Measurements from ENCODE around the gene TCF7L1.

Gene TCF7L1

DNA sequence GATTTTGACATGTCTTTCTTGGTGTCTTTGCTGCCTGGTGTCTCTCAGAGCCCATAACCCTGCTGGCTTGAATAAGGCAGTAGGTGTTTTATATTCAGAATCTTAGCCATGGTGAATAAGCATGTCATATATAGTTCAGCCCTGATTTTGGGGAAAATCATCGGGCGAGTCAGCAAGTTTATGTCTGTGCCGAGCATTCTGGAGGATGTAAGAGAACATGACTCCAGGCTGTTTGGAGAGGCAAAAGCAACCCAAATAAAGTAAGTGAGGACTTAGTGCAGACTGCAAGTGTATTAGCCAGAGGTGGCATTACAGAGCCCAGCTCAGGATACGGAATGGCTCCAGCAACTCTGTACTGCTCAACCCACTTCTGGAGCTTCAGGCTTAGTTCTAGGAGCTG is 50.3 kb downstream of the TCF7L1 start:
- no peak for ATAC-seq (replicated peaks; ENCODE audit: extremely low read depth, poor library complexity, severe bottlenecking)
- peaks cover 20% of the 10 kb centered on the region for H3K27me3 Mint-ChIP-seq
- H3K9me3 Mint-ChIP-seq, result no peaks in the 10 kb centered on the region
- H3K4me1 Mint-ChIP-seq, result peaks cover 5% of the 10 kb centered on the region
- H3K27ac Mint-ChIP-seq (ENCODE audit: low read depth), result no peak overlapping the region
- H3K4me3 Mint-ChIP-seq, result no peak overlapping the region
- H3K36me3 Mint-ChIP-seq (ENCODE audit: insufficient read depth), result peaks cover 2% of the 10 kb centered on the region
- DNase-seq (ENCODE audit: low spot score in 2 of 2), result no peak

DNA sequence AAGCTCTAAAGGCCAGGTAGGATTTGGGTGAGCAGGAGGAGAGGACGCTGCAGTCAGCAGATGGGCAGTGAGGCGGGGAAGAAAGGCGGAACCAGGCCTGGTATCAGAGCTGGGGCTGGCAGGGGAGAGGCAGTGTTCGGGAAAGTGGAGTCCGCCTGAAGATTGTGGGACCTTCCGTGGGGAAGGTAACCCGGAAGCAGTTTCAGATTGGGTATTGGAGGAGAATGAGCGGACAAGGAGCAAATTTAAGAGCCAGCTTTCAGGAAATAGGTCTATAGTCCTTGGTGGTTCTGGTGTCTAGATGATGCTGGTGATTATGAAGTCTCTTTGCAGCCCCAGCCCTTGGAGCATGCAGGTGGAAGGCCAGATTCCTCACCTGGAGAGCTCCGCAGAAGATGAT is 51.0 kb downstream of the TCF7L1 start:
- DNase-seq (ENCODE audit: low spot score in 2 of 2) (no peak), ATAC-seq (replicated peaks; ENCODE audit: extremely low read depth, poor library complexity, severe bottlenecking) (no peak)
- Mint-ChIP-seq H3K27ac (ENCODE audit: low read depth) (no peak overlapping the region), H3K4me1 (peaks cover 5% of the 10 kb centered on the region), H3K36me3 (ENCODE audit: insufficient read depth) (peaks cover 2% of the 10 kb centered on the region), H3K27me3 (peaks cover 24% of the 10 kb centered on the region), H3K9me3 (no peaks in the 10 kb centered on the region), H3K4me3 (no peak overlapping the region)

DNA sequence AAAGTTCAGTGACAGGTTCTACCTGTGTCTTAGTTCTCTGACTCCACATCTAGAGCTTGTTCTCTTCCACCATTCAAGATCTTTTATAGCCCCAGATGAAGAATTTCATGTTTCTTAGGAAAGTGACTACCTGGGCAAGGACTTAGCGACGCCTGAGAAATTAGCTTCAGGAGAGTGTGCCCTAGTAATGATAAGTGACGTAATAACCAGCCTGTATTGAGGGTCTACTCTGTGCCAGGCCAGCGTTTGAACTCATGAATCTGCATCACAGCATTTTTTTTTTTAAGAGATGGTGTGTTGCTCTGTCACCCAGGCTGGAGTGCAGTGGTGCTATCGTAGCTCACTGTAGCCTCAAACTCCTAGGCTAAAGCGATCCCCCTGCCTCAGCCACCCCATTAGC is 51.8 kb downstream of the TCF7L1 start:
- H3K4me3 Mint-ChIP-seq, result no peak overlapping the region
- no peak for ATAC-seq (replicated peaks; ENCODE audit: extremely low read depth, poor library complexity, severe bottlenecking)
- DNase-seq (ENCODE audit: low spot score in 2 of 2), result no peak
- H3K27ac Mint-ChIP-seq (ENCODE audit: low read depth), result no peak overlapping the region
- peaks cover 2% of the 10 kb centered on the region for H3K36me3 Mint-ChIP-seq (ENCODE audit: insufficient read depth)
- no peaks in the 10 kb centered on the region for H3K9me3 Mint-ChIP-seq
- H3K27me3 Mint-ChIP-seq, result peaks cover 32% of the 10 kb centered on the region
- H3K4me1 Mint-ChIP-seq, result peaks cover 5% of the 10 kb centered on the region

DNA sequence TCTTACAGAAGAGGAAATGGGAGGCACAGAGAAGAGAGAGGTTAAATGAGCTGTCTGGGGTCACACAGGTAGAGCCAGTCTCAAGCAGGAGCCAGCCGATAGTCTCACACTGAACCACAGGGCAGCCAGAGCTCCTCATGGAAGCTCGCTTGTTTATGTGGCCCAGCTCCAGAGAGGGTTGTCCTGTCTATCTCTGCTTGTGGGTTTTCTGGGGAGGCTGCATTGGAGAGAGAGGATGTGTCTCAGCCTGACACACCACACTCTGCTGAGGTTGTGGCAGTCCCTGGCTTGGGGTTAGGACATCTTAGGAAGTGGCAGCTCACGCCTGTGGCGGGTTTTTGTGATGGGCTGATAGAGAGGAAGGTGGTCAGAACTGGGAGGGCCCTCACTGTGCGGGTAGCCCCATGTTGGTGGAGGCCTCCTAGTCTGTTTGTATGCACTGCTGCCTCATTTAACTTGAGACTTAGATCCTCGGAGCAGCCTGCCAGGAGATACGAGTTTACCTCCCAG is 52.3 kb downstream of the TCF7L1 start:
- Mint-ChIP-seq H3K36me3 (ENCODE audit: insufficient read depth) (peaks cover 2% of the 10 kb centered on the region), H3K27me3 (peaks cover 36% of the 10 kb centered on the region), H3K4me1 (peaks cover 5% of the 10 kb centered on the region), H3K27ac (ENCODE audit: low read depth) (no peak overlapping the region), H3K9me3 (no peaks in the 10 kb centered on the region), H3K4me3 (no peak overlapping the region)
- DNase-seq (ENCODE audit: low spot score in 2 of 2) (no peak), ATAC-seq (replicated peaks; ENCODE audit: extremely low read depth, poor library complexity, severe bottlenecking) (no peak)

DNA sequence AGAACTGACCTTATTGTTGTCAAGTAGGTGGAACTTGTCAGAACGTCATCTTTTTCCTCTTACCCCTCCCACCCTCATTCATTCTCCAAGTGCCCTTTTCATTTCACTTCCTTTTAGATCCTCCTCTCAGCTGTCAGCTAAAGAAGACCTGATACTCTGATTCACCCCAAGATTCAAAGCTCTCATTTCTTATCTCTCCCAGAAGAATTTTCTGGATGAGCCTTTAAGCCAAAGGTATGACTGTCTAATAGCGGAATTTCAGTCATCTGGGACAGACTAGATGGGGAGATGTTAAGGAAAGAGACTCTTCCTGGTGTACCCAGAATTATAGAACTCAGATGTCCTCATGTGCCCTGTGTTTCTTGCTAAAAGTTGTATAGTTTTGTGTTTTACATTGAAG is 53.9 kb downstream of the TCF7L1 start:
- peaks cover 5% of the 10 kb centered on the region for H3K4me1 Mint-ChIP-seq
- ATAC-seq (replicated peaks; ENCODE audit: extremely low read depth, poor library complexity, severe bottlenecking), result no peak
- peaks cover 43% of the 10 kb centered on the region for H3K27me3 Mint-ChIP-seq

DNA sequence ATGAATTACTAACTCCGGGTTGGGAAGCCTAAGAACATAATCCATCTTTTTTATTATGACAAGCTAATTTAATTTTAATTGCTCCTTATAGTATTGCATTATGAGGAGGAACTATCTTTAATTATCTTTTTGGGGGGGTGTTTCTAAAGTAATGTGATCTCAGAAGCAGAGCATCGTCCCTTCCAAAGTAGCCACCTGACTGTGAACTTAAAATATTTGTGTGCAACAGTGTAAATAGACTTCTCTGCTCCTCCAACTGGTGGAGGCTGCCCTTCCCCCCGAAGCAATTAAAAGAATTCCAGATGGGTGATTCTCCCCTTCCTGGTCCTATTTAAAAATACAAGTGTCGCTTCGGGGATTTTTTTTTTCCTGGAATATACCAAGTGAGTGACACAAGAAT is 55.7 kb downstream of the TCF7L1 start:
- ATAC-seq (replicated peaks; ENCODE audit: extremely low read depth, poor library complexity, severe bottlenecking), result no peak
- H3K27ac Mint-ChIP-seq (ENCODE audit: low read depth), result no peak overlapping the region
- H3K4me3 Mint-ChIP-seq, result no peak overlapping the region

More for the DNA sequence above, 53.9 kb downstream of the TCF7L1 start:
- Mint-ChIP-seq H3K36me3 (ENCODE audit: insufficient read depth) (peaks cover 2% of the 10 kb centered on the region), H3K4me3 (no peak overlapping the region), H3K9me3 (no peaks in the 10 kb centered on the region), H3K27ac (ENCODE audit: low read depth) (no peak overlapping the region)
- DNase-seq (ENCODE audit: low spot score in 2 of 2), result no peak

DNA sequence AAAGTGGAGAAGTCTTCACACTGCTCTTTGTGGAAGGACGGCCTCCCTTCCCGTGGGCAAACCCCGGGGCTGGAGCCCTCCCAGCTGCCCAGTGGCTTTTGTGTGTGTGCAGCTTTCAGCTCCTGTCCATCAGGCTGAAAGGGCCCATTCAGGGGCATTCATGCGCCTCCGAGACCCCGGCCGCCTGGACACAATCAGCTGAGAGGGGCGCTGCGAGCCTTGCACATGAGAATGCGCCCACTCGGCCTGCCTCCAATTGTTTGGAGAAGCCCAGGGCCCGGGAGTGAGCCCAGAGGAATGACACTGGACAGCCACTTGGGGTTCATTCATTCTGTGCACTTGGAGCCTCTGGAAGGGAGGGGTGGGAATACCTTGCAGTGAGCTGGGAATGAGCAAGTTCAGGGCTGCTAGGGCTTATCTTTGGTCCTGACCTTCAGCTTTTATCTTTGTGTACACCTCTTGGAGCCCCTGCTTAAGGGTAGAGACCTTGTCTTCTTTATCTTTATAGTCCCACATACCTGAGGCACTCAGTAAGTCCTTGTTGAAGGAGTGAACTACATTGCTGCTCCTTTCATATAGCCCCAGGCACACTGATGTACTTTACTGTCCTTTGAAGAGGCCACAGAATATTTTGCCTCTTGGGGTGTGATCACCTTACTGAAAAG is 56.5 kb downstream of the TCF7L1 start:
- H3K9me3 Mint-ChIP-seq, result no peaks in the 10 kb centered on the region
- H3K36me3 Mint-ChIP-seq (ENCODE audit: insufficient read depth), result peaks cover 2% of the 10 kb centered on the region
- no peak for ATAC-seq (replicated peaks; ENCODE audit: extremely low read depth, poor library complexity, severe bottlenecking)
- no peak for DNase-seq (ENCODE audit: low spot score in 2 of 2)
- H3K4me1 Mint-ChIP-seq, result peaks cover 5% of the 10 kb centered on the region
- H3K27me3 Mint-ChIP-seq, result peaks cover 65% of the 10 kb centered on the region
- no peak overlapping the region for H3K27ac Mint-ChIP-seq (ENCODE audit: low read depth)
- H3K4me3 Mint-ChIP-seq, result no peak overlapping the region

More for the DNA sequence above, 55.7 kb downstream of the TCF7L1 start:
- DNase-seq (ENCODE audit: low spot score in 2 of 2), result no peak
- Mint-ChIP-seq H3K4me1 (peaks cover 5% of the 10 kb centered on the region), H3K36me3 (ENCODE audit: insufficient read depth) (peaks cover 2% of the 10 kb centered on the region), H3K27me3 (peaks cover 59% of the 10 kb centered on the region), H3K9me3 (no peaks in the 10 kb centered on the region)

DNA sequence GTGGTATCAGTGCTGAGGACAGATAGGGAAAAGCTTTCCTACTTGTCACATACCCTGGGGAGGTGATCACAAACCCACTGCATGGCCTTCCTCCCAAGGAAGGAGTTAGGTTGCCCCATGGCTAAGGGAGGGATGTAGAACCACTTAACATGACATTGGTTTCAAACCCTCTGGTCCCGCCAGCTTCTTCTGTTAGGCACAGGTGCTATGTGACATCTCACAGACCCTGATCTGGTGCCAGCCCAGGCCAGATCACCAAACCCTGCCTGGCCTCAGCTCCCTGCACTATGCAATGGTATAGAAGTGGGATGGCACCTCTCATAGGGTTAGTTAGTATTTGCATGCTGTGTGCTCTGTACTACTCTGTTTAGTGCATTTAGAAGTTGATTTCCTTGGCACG is 58.0 kb downstream of the TCF7L1 start:
- H3K36me3 Mint-ChIP-seq (ENCODE audit: insufficient read depth), result peaks cover 2% of the 10 kb centered on the region
- DNase-seq (ENCODE audit: low spot score in 2 of 2), result no peak
- no peak overlapping the region for H3K27ac Mint-ChIP-seq (ENCODE audit: low read depth)
- no peaks in the 10 kb centered on the region for H3K9me3 Mint-ChIP-seq
- no peak for ATAC-seq (replicated peaks; ENCODE audit: extremely low read depth, poor library complexity, severe bottlenecking)
- H3K27me3 Mint-ChIP-seq, result peaks cover 63% of the 10 kb centered on the region
- no peaks in the 10 kb centered on the region for H3K4me1 Mint-ChIP-seq
- no peak overlapping the region for H3K4me3 Mint-ChIP-seq

DNA sequence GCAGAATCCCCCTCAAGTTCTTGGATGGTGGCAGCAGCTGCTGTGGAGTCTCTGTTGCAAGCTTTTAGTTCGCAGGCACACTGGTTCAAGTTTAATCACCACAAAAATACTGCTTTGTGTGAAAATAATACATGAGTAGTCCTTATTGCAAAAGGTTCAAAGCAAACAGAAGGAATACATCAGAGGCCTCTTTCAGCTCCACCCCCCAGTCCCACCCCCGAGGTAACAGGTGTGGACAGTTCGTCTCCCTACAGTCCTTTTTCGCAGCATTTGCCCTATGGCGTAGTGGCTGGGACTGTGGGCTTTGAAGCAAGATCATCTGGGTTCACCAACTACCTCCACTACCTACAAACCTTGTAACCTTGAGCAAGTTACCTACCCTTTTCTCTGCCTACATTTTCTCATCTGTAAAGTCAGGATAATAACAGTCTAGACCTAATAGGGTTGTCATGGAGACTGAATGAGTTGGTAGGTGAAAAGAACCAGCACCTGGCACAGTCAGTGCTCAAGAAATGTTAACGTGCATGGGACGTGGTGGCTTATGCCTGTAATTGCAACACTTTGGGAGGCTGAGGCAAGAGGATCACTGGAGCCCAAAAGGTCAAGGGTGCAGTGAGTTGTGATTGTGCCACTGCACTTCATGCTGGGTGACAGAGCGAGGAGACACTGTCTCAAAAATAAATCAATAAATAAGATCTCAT is 61.7 kb downstream of the TCF7L1 start:
- H3K4me1 Mint-ChIP-seq, result no peaks in the 10 kb centered on the region
- H3K27ac Mint-ChIP-seq (ENCODE audit: low read depth), result no peak overlapping the region
- no peaks in the 10 kb centered on the region for H3K9me3 Mint-ChIP-seq
- no peak for ATAC-seq (replicated peaks; ENCODE audit: extremely low read depth, poor library complexity, severe bottlenecking)
- peaks cover 79% of the 10 kb centered on the region for H3K27me3 Mint-ChIP-seq
- H3K36me3 Mint-ChIP-seq (ENCODE audit: insufficient read depth), result peaks cover 2% of the 10 kb centered on the region
- H3K4me3 Mint-ChIP-seq, result no peak overlapping the region
- no peak for DNase-seq (ENCODE audit: low spot score in 2 of 2)

DNA sequence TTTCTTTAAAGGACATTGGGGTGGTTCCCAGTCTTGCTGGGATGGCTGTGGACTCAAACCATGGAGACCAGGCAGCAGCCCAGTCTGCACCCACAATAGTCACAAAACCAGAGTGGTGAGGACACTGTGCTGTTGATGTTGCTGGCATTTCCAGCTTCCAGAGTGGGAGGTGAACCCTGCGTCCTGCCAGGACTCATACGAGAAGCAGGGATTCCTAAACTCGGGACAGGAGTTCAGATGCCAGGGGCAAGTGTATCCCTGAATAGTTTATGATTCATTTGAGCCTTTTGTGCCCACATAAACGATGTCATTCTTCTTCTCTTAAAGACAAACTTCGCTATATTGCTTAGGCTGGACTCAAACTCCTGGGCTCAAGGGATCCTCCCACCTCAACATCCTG is 62.8 kb downstream of the TCF7L1 start:
- no peak overlapping the region for H3K4me3 Mint-ChIP-seq
- H3K36me3 Mint-ChIP-seq (ENCODE audit: insufficient read depth), result peaks cover 2% of the 10 kb centered on the region
- H3K4me1 Mint-ChIP-seq, result no peaks in the 10 kb centered on the region
- peaks cover 69% of the 10 kb centered on the region for H3K27me3 Mint-ChIP-seq
- H3K27ac Mint-ChIP-seq (ENCODE audit: low read depth), result no peak overlapping the region
- ATAC-seq (replicated peaks; ENCODE audit: extremely low read depth, poor library complexity, severe bottlenecking), result no peak
- DNase-seq (ENCODE audit: low spot score in 2 of 2), result no peak
- no peaks in the 10 kb centered on the region for H3K9me3 Mint-ChIP-seq

DNA sequence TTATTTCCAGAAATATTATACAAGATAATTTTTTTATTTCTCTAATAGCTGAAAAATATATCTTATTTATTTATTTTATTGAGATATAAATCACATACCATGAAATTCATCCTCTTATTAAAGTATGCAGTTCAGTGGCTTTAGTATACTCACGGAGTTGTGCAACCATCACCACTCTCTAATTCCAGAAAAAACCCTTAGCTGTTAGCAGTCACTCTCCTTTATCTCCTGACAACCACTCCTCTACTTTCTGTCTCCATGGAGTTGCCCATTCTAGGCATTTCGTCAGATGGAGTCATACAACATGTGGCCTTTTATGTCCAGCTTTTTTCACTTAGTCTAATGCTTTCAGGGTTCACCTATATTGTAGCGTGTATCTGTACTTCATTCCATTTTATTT is 66.5 kb downstream of the TCF7L1 start:
- ATAC-seq (replicated peaks; ENCODE audit: extremely low read depth, poor library complexity, severe bottlenecking), result no peak
- DNase-seq (ENCODE audit: low spot score in 2 of 2), result no peak
- no peaks in the 10 kb centered on the region for H3K9me3 Mint-ChIP-seq

DNA sequence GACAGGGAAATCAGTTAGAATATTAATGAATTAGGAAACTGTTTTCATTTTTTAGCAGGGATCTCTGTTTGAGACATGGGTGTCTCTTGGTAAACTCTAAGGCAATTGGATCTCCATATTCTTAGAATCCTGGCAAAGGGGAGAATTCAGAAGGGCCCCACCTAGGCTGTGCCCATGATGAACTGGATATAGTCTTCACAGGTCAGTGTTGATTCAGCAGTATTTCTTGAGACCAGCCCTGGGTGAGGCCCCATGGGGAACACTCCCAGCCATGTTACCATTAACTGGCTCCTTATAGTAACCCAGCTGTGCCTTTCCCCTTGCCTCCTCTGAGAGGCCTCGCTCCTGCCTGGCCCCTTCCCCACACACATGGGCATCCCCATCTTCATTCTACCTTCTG is 76.7 kb downstream of the TCF7L1 start:
- H3K27ac Mint-ChIP-seq (ENCODE audit: low read depth), result no peak overlapping the region

More for the DNA sequence above, 66.5 kb downstream of the TCF7L1 start:
- Mint-ChIP-seq H3K36me3 (ENCODE audit: insufficient read depth) (no peaks in the 10 kb centered on the region), H3K27ac (ENCODE audit: low read depth) (no peak overlapping the region), H3K27me3 (peaks cover 45% of the 10 kb centered on the region), H3K4me3 (no peak overlapping the region), H3K4me1 (no peaks in the 10 kb centered on the region)

DNA sequence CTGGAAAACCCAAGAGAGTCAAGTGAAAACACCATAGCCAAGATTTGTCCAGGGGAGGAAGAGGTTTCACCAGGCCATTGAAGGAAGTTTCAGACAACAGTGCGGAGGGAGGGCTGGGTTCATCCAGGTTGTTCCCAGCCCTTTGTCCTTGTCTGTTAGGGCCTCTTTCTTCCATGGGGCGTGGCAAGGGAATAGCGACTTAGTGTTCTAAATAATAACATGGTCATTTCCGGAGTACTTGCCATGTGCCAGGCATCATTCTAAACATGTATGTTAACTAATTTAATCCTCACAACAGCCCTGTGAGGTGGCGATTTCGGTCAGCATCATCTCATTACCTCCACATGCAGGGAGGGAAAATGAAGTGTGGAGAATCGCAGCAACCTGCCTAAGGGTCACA is 77.3 kb downstream of the TCF7L1 start:
- H3K27me3 Mint-ChIP-seq, result peaks cover 64% of the 10 kb centered on the region
- DNase-seq (ENCODE audit: low spot score in 2 of 2), result no peak

More for the DNA sequence above, 76.7 kb downstream of the TCF7L1 start:
- Mint-ChIP-seq H3K9me3 (no peaks in the 10 kb centered on the region), H3K4me1 (peaks cover 7% of the 10 kb centered on the region), H3K27me3 (peaks cover 58% of the 10 kb centered on the region), H3K4me3 (no peak overlapping the region), H3K36me3 (ENCODE audit: insufficient read depth) (no peaks in the 10 kb centered on the region)
- ATAC-seq (replicated peaks; ENCODE audit: extremely low read depth, poor library complexity, severe bottlenecking) (no peak), DNase-seq (ENCODE audit: low spot score in 2 of 2) (no peak)

More for the DNA sequence above, 77.3 kb downstream of the TCF7L1 start:
- Mint-ChIP-seq H3K36me3 (ENCODE audit: insufficient read depth) (no peaks in the 10 kb centered on the region), H3K4me3 (no peak overlapping the region), H3K27ac (ENCODE audit: low read depth) (no peak overlapping the region), H3K4me1 (peaks cover 7% of the 10 kb centered on the region), H3K9me3 (no peaks in the 10 kb centered on the region)
- no peak for ATAC-seq (replicated peaks; ENCODE audit: extremely low read depth, poor library complexity, severe bottlenecking)

Measured in central memory CD8-positive, alpha-beta T cell (primary cell).